Glutamatergic neuron (in vitro differentiated cells): Measurements from ENCODE around the gene VCAN. TPM values are rescaled to one million over a fixed set of nuclear protein-coding genes. Genes with fewer than 3 reads are reported as not detected.
A peak's percentile ranks its signal among the peaks of the same experiment; 100 is the strongest.

Source experiments
- DNase-seq: peaks from one replicate; pipeline ENCODE4 v3.0.0; 2022
- H3K27ac Mint-ChIP-seq: one replicate; pipeline ENCODE4 v1.8.0; 2020; ENCODE audit warnings: mild to moderate bottlenecking, mixed read lengths, inconsistent platforms; ENCODE audit not compliant: unreplicated experiment
- H3K27me3 Mint-ChIP-seq: one replicate; pipeline ENCODE4 v1.8.0; 2020; ENCODE audit warnings: mild to moderate bottlenecking, moderate library complexity, mixed read lengths, inconsistent platforms; ENCODE audit not compliant: unreplicated experiment
- H3K36me3 Mint-ChIP-seq: one replicate; pipeline ENCODE4 v1.8.0; 2020; ENCODE audit warnings: mild to moderate bottlenecking, mixed read lengths, inconsistent platforms; ENCODE audit not compliant: unreplicated experiment
- H3K4me1 Mint-ChIP-seq: one replicate; pipeline ENCODE4 v1.8.0; 2020; ENCODE audit warnings: mild to moderate bottlenecking, low read depth, mixed read lengths, inconsistent platforms; ENCODE audit not compliant: unreplicated experiment
- H3K4me3 Mint-ChIP-seq: one replicate; pipeline ENCODE4 v1.8.0; 2020; ENCODE audit warnings: mild to moderate bottlenecking, mixed read lengths, inconsistent platforms; ENCODE audit not compliant: unreplicated experiment
- H3K9me3 Mint-ChIP-seq: one replicate; pipeline ENCODE4 v1.8.0; 2020; ENCODE audit warnings: mild to moderate bottlenecking, moderate library complexity, mixed read lengths, inconsistent platforms; ENCODE audit not compliant: unreplicated experiment
- CTCF ChIP-seq: fragments of 200-600 bp; sonication (generic); IDR thresholded peaks from one replicate; pipeline ENCODE4 v1.5.0; 2021; ENCODE audit not compliant: partially characterized antibody, unreplicated experiment
- total RNA-seq: library from RNA; stranded (reverse); fragmentation: NEBNext Ultra II Directional; extraction: Animal tissue kit (Norgen Biotek cat#: 25700); gene quantifications from one replicate; pipeline ENCODE4 v1.2.1, GENCODE V29; 2021; ENCODE audit not compliant: unreplicated experiment

VCAN gene
- total RNA-seq, 1 donor from 2014 or later = 152 TPM

- DNase-seq = no peak
- Mint-ChIP-seq H3K36me3 (no peaks in the 10 kb centered on the region), H3K4me3 (no peak overlapping the region), H3K9me3 (no peaks in the 10 kb centered on the region), H3K4me1 (peaks cover 4% of the 10 kb centered on the region), H3K27me3 (peaks cover 2% of the 10 kb centered on the region), H3K27ac (no peak overlapping the region)
- no peak for TF ChIP-seq CTCF
Observed at GRCh38 chr5:83562071-83562606, 90.6 kb downstream of the VCAN start.

- H3K9me3 Mint-ChIP-seq = no peaks in the 10 kb centered on the region
- peaks cover 2% of the 10 kb centered on the region for H3K27me3 Mint-ChIP-seq
- no peak for DNase-seq
- no peaks in the 10 kb centered on the region for H3K36me3 Mint-ChIP-seq
- no peak overlapping the region for H3K4me3 Mint-ChIP-seq
- H3K4me1 Mint-ChIP-seq = peaks cover 4% of the 10 kb centered on the region
- no peak for TF ChIP-seq CTCF
- H3K27ac Mint-ChIP-seq = no peak overlapping the region
Observed at GRCh38 chr5:83562791-83563557, 91.4 kb downstream of the VCAN start.

- no peak for TF ChIP-seq CTCF
- Mint-ChIP-seq H3K36me3 (no peaks in the 10 kb centered on the region), H3K4me3 (no peak overlapping the region), H3K4me1 (peaks cover 4% of the 10 kb centered on the region), H3K27ac (no peak overlapping the region), H3K9me3 (no peaks in the 10 kb centered on the region), H3K27me3 (peaks cover 2% of the 10 kb centered on the region)
- DNase-seq = no peak
Observed at GRCh38 chr5:83563631-83564030, 92.1 kb downstream of the VCAN start.

GRCh38 chr5:83564069-83564749 is 92.7 kb downstream of the VCAN start:
- peak; percentile 75 for TF ChIP-seq CTCF
- Mint-ChIP-seq H3K27ac (no peak overlapping the region), H3K36me3 (no peaks in the 10 kb centered on the region), H3K9me3 (no peaks in the 10 kb centered on the region), H3K4me1 (peaks cover 4% of the 10 kb centered on the region), H3K4me3 (no peak overlapping the region), H3K27me3 (peaks cover 2% of the 10 kb centered on the region)
- no peak for DNase-seq

- Mint-ChIP-seq H3K27ac (no peak overlapping the region), H3K4me3 (no peak overlapping the region), H3K27me3 (peaks cover 2% of the 10 kb centered on the region), H3K36me3 (no peaks in the 10 kb centered on the region), H3K4me1 (peaks cover 6% of the 10 kb centered on the region), H3K9me3 (no peaks in the 10 kb centered on the region)
- DNase-seq = no peak
- no peak for TF ChIP-seq CTCF
Observed at GRCh38 chr5:83567741-83568140, 96.2 kb downstream of the VCAN start.
